GM18868 (cell line): ENCODE measurements around the gene YES1.
"Not testable (repeated sequence)": the region's sequence is repeated elsewhere in the genome, so short reads cannot be mapped to it uniquely, and the experiment has no call there.

Source experiments
- ATAC-seq: cut with Tn5 transposase; IDR thresholded peaks from one replicate; pipeline ENCODE4 v1.9.1; 2021; ENCODE audit warnings: mild to moderate bottlenecking, moderate library complexity; ENCODE audit not compliant: unreplicated experiment

Gene YES1

DNA sequence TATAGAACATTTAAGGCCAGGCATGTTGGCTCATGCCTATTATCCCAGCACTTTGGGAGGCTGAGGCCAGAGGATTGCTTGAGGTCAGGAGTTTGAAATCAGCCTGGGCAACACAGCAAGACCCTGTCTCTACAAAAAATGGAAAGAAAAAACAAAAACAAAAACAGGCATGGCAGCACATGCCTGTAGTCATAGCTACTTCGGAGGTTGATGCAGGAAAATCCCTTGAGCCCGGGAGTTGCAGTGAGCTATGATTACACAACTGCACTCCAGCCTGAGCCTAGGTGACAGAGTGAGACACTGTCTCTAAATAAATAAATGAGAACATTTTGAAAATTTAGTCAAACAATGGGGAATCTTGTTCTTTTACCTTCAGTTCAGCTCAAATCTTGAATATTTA lies 12.1 kb upstream of the YES1 start:
- ATAC-seq: no peak

DNA sequence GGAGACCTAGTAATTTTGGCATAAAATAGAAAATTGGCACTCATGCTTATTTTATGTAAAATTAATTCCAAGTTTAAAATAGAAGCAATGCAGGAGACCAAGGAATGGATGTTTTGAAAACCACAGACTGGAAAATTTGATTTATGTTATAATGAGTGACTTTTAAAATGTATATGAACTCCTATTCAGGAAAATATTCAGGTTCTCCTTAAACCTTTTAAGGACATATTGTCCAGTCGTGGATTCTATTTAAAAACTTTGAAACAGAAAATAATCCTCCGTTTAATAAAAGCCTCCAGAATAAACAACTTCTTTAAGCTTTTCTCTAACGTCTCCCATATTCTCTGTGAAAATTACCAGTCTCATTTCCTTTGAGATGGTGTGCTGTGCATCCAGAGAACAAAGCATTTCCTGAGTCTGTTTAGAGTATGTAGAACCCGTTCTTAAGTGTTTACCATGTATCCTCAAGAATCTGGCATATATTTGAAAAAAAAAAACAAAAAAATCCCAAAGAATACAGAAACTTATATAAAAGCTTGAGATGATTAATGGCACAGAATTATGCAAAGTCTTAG lies 8.6 kb upstream of the YES1 start:
- ATAC-seq: no peak

GRCh38 chr18:816869-817268 lies 4.8 kb upstream of the YES1 start:
- no peak for ATAC-seq

DNA sequence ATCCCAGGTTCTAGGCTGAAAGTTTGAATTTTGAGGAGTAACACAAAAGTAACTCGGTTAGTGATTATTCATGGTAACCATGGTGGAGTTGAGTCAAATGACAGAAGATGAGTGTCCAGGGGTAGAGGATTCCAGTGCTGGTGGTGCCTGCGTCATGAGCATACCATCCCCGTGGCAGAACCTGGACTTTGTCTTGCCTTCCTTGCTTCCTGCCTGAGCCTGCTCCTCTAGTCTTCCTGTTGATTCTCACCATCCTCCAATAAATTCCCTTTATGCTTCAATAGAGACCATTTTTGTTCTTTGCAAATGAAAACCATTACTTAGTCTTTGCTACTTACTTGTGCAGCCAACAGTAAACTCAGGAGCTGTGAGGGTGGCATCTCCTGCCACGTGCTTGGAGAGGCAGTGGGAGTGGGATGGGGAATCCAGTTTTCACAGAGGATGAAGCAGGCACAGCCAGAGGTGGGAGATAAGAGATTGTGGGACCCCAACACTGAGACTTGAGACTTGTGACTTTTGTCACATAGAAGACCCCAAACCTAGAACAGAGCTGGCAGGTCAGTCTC lies 4.1 kb upstream of the YES1 start:
- no peak for ATAC-seq

GRCh38 chr18:815353-815752 lies 3.3 kb upstream of the YES1 start:
- no peak for ATAC-seq

DNA sequence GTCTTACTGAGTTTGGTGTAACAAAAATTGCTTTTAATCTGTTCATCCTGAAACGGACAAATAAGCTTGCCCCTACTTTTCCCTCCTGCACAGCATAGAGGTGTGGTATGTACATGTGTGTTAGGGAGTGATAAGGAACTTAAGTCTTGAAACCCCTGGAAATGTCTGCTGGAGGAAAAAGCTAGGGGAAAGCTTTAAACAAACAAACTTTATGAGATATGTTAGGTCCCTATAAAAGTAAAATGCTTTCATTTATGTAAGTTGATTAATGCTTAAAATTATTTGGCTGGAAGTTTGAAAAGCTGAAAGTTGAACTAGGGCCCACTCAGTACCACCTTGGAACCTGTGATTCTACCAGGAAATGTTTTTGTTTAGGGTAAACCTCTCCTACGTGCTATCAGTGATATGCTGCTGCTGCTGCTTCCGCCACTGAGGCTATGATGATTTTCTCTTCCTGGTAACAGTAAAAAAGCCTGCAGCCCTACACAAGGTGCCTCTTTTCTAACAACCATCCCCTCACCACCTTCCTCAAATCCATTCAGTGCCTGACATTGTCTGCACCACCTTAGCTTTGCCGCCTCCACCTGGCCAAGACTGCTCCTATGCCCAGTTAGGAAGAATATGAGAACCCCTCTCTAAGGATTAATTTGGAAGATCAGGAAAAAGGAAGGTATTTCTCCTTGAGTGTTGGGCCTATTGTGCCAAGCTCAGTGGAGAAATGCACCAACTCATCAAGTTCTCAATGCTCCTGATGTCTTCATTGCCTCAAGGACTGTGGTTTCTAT lies 2.5 kb upstream of the YES1 start:
- no peak for ATAC-seq

DNA sequence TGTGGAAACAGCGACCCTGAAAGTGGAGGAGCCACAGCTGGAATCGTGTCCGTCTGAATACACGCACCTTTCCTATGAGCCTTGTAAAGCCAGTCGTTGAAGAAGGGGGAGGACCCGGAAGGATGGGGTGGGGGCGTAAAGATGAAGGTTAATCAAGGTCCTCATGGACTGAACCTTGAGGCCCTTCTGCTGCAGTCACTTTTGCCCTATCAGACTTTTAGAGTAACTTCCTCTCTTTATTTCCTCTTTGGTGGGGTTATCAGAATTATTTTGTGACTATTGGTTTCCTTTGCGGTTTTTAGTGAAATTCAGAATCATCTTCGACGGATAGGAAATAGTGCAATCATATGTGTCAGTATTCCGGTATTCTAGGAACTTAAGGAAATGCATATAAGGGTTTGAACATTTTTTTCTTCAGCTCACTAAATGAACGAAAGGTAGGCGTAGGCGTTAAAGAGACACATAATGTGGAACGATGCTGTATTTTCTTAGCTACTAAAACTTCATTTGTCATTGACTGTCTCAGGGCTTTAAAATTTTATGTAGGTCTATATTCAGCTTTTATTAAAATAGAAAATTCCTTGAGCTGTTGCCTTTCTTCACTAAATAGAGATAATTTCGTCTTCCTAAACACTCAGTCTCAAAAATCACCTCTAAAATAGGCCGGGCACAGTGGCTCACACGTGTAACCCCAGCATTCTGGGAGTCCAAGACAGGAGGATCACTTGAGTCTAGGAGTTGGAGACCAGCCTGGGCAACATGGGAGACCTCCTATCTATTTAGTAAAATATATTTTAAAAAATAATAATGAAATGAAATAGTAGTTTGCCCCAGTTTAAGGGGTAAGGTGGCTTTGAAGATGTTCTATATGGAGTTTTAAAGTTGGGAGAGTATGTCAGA lies 1.4 kb upstream of the YES1 start:
- ATAC-seq: peak; percentile 1

GRCh38 chr18:812376-813171 lies 532 bp upstream of the YES1 start:
- ATAC-seq: peak; percentile 59

DNA sequence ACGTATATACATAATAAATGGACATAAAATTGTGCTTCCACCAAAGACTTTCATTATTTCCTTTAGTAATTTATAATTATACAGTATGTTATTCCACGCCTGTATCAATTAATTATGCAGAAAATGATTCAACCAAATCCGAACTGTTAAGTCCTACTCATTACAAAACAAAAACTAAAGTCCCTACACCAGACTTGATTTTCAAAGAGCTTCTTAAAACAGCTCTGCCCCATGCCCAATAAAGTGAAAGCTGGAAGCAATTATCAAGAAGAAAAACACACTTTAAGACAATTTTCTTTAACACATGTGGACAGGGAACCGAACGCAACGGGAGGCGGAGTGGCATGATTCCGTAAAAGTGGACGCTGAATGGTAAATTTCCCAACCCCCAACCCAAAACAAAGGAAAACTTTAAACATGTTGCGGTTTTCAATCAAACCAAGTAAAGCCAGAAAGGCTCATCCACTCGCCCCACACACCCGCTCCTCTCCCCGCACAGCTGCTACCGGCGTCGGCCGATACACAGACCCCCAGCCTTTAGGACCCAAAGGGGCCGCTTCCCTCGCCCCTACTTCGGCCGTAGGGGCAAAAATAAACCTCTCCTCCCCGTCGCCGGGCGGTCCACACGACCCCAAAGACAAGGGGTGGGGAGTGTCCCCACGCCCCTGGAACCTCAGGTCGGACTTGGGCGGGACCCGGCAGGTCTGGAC lies 705 bp downstream of the YES1 start:
- ATAC-seq: peak; percentile 9

DNA sequence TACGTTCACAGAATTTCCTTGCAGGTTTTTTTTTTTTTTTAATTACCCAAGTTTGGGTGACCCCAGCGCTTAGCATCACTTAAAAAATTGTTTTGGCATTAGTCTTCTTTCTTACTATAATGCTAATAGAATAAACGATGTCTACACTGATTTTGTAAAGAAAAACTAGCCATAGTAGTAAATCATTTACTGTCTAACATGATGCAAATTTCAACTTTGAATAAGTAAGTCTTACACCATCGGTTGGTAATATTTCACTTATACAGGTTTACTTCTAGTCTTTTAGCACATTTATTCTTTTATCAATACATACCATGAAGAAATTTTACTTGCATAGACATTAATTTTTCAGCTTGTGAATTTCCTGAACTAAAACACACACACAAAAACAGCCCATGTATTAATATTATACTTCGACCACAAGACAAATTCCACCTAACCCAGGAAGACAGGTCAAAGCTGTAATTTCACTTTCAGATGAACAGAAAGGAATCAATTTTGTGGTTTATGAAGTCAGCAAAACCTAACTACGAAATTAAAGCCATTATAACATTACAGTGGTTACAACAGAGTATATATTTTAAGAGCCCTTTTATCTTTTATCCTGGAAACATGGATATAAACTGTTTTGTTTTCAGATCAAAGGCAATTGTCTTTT lies 1.9 kb downstream of the YES1 start:
- ATAC-seq: no peak

DNA sequence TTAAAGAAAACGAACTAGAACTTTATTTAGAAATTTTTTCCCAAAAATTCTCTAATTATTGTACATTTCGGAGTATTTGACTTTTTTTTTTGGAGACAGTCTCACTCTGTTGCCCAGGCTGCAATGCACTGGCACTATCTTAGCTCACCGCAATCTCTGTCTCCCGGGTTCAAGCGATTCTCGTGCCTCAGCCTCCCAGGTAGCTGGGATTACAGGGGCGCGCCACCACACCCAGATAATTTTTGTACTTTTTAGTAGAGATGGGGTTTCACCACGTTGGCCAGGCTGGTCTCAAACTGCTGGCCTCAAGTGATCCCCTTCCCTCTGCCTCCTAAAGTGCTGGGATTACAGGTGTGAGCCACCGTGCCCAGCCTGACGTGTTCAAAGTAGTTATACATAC lies 2.8 kb downstream of the YES1 start:
- ATAC-seq: not testable (repeated sequence)

DNA sequence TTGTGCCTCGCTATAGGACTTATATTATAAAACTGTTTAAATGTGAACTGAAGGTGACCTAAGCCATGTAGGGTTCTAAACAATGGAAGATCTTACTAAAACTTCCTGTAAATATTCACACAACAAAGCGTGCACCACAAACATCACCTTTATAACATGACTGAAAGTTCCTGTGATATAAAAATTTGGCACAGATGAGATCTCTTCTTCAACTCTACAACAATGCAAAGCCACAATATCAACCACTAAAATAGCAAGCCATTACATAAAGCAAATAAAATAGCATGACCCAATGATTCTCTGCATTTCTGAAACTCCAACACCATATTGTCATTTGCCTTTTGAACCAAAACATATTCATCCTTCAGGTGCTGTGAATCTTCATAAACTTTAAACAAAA lies 3.5 kb downstream of the YES1 start:
- ATAC-seq: no peak

DNA sequence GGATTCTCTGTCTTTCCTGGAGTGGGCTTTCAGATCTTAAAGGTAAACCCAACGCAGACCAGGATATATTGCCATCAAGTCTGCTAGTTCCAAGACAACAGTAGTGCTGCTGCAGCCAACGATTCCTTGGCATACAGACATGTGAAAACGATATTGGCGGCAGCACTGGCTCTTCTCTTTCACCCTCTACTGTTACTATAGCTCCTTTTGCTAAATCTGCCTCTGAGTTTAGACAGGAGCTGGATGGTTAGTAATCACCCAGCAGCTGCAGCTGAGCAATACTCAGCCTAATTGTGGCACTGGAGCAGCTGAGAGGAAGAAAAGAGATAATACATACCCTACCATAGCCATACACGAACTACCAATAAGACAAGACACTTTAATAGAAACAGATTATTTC lies 4.0 kb downstream of the YES1 start:
- no peak for ATAC-seq

- peak; percentile 26 for ATAC-seq
Measured at GRCh38 chr18:805755-806110, 6.3 kb downstream of the YES1 start.

DNA sequence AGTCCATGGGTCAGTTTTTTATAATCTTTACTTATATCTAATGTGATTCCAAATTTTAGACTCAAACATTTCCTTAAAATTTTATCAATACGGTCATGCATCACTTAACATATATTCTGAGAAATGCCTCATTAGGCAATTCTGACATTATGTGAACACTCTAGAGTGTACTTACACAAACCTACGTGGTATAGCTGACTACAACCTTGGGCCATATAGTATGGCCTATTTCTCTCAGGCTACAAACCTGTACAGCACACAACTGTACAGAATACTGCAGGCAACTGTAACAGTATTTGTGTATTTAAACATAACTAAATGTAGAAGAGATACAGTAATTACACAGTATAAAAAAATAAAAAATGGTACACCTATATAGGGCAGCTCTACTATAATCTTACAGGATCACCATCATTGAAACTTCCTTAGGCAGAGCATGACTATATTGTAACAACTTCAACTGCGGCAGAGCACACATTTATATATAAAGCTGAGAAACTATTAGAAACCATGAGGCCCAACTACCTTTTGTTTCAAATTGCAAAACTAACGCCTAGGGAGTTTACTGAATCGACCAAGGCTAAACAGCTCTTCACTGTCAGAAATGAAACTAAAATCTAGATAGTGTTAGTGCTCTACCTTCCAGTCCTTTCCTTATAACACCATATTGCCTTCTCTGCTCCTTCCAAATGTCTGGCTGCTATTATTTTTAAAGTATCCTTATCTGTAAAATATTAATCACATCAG lies 6.9 kb downstream of the YES1 start:
- peak; percentile 47 for ATAC-seq

DNA sequence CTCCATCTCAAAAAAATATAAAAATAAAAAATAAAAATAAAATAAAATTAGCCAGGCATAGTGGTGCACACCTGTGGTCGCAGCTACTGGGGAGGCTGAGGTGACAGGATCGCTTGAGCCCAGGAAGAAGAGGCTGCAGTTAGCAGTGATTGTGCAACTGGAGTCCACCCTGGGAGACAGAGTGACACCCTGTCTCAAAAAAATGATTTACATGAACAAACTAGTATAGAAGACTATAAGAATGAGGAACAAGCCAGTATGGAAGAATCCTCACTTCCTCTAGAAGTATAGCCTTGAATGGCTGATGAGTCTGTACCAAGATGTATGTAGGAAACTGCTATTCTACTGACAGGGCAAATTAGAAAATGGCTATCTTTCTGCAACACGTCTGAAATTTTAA lies 10.9 kb downstream of the YES1 start:
- ATAC-seq: no peak

- ATAC-seq: no peak
Measured at GRCh38 chr18:799943-800342, 12.1 kb downstream of the YES1 start.

GRCh38 chr18:795383-795782 lies 16.7 kb downstream of the YES1 start:
- ATAC-seq: not testable (repeated sequence)

- ATAC-seq: peak; percentile 53
Measured at GRCh38 chr18:789397-789796, 22.6 kb downstream of the YES1 start.
